Activated CD8-positive, alpha-beta memory T cell treated with anti-CD3 and anti-CD28 coated beads, Interleukin-2, amount 10 ng/mL, durations not matched to agents 7 days and 5 days (primary cell): ENCODE results near the gene GNB1. TPM values are rescaled to one million over a fixed set of nuclear protein-coding genes. Genes with fewer than 3 reads are reported as not detected.

Experiments used
- total RNA-seq, 2 experiments: library from RNA; stranded (reverse); gene quantifications; one replicate each; pipeline ENCODE4 v1.2.3, GENCODE V29; 2021

Gene GNB1
- total RNA-seq, 2 experiments from 2014 or later = 426 to 473 TPM

Other genes starting within 250 kb of the GNB1 start
- gene CDK11B, start 232.1 kb downstream of the GNB1 start, total RNA-seq = 10 to 100 TPM; 40.5 to 45.9 TPM
- gene SLC35E2B, start 198.3 kb downstream of the GNB1 start, total RNA-seq = 10 to 100 TPM; 46.2 to 50.9 TPM
- 100 to 1,000 TPM in 1 of 2 experiments, 10 to 100 TPM in 1; 80.5 to 100 TPM for gene CDK11A, start 166.7 kb downstream of the GNB1 start, total RNA-seq
- gene NADK, start 112.6 kb downstream of the GNB1 start, total RNA-seq = 100 to 1,000 TPM in 1 of 2 experiments, 10 to 100 TPM in 1; 97.9 to 100 TPM
- under 1 TPM in 1 of 2 experiments, not detected in 1; 0.45 TPM for gene CALML6, start 24.2 kb upstream of the GNB1 start, total RNA-seq
- not detected for gene TMEM52, start 28.2 kb upstream of the GNB1 start, total RNA-seq
- gene CFAP74, start 112.7 kb upstream of the GNB1 start, total RNA-seq = not detected
- not detected for gene GABRD, start 128.3 kb upstream of the GNB1 start, total RNA-seq
- 10 to 100 TPM in 1 of 2 experiments, 1 to 10 TPM in 1; 6.8 to 12.8 TPM for gene PRKCZ, start 159.3 kb upstream of the GNB1 start, total RNA-seq